DMS79 (cell line): ENCODE measurements around the gene DCTN1.

Experiments used
- DNase-seq: peaks from one replicate; lab custom pipeline; 2025; lab: John Stamatoyannopoulos, UW

DCTN1 gene

DNA sequence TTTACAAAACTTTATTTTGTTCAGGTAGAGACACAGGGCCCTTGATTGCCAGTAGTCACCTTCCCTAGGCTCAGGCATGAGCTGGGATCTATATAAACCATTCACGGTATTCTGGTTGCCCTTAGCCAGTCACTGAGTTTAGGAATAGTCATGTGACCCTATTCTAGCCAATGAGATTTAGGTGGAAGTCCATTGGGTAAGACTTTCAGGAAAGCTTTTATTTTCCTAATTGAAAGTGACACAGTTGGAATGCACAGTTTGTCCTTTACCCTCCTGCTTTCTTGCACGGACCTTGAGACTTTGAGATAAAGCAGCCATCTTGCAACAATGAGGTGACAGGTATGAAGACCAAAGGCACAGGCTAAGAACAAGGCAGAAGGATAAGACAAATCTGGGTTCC lies 58.4 kb downstream of the DCTN1 start:
- DNase-seq = no peak

DNA sequence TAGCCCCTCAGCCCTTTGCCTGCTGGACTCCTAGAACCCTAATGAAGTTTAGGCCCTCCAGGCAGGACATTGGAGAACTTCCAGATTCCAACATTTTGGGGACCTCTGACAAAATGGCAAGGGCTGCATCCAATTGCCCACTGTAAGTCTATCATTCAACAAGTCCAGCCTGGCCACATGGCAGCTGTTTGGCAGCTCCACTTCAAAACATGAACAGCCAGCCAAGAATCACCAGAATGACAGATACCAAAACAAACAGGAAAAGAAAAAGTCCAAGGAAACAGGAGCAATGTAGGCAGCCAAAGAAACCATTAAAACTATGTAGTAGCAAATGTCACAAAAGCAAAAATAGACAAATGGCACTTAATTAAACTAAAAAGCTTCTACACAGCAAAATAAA lies 62.4 kb downstream of the DCTN1 start:
- DNase-seq = no peak

DNA sequence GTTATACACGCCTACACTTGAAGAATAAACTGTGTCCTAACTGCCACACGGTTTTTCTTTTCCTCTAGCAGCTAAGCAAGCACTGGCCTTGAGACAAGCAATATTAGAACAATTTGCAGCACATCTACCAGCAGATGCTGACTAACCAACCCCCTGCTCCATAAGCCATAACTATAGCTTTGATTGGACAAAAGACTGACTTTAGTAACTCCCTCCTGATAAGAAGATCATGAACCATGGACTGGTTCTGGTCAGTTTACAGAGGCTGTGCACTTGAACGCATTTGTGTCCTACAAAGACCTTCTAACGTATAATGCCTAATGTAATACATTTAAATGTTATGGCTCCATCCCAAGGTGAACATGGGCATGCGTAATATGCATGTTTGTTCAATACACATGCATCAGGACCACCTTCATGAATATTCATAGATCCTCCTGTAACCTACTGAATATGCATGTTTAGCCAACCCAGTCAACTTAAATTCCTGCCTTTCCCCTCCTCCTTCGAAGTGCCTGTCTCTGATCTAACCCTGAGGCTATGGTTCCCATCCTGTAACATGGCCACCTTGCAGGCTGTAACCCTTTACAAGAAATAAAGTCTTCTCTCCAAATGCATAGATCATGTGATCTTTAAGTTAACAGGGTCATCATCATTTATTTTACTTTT lies 63.4 kb downstream of the DCTN1 start:
- no peak for DNase-seq

DNA sequence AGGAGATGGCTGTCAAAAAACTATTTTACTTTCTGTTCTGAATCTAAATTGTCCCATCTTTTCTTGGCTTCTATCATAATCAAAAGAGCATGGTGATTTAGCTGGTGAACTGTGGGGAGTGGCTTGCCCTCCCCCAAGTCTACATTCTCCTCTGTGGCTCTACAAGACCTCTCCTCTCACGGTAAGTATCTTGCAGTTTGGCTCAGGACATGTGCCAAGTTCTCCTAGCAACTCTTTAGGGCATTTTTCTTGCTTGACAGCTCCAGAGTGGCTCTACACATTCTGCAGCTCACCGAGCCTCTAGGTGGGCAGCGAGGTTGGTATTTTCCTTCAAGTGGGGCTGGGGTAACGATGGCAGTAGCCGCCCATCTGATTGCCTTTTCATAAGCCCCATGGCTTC lies 66.0 kb downstream of the DCTN1 start:
- peak; percentile 71 for DNase-seq

DNA sequence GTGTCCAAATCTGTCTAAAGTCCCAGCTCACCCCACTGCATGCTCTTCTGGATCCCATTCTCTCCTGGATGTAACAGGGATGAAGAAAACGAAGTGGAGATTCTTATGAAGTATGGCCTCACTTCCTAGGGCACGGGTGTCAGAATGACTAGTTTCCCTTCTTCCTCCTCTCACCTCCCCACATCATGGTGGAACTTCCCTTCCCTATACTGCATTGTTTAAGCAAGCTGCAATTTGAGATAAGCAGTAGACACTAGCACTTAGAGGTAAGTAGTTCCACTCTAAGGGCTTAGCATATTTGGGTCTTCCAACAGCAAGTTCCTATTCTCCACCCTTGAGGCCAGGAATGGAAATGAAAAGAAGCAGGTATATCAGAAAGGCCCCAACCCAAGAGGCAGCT lies 66.6 kb downstream of the DCTN1 start:
- DNase-seq = no peak

DNA sequence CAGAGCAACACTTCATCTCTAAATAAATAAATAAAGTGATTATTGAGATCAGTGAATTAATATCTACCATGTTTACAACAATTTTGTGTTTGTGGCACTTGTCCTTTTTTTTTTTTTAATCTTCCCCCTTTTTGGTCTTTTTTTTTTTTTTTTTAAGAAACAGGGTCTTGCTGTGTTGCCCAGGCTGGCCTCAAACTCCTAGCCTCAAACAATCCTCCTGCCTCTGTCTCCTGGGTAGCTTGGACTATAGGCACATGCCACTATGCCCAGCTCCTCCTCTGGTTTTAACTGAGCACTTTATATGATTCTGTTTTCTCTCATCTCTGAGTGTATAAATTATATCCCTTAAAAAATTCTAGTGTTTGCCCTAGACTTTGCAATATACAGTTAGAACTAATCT lies 67.2 kb downstream of the DCTN1 start:
- no peak for DNase-seq
